Sciatic nerve (tissue), 2 donors: Measurements from ENCODE around the gene AFF3. TPM values are rescaled to one million over a fixed set of nuclear protein-coding genes. Genes with fewer than 3 reads are reported as not detected.
A peak's percentile ranks its signal among the peaks of the same experiment; 100 is the strongest.
"Not testable (repeated sequence)": the region's sequence is repeated elsewhere in the genome, so short reads cannot be mapped to it uniquely, and the experiment has no call there.

Experiments
- ATAC-seq: fragments of 200-7000 bp; cut with Tn5 transposase; one replicate; pipeline ENCODE4 v1.9.1; 2020; ENCODE audit warnings: mild to moderate bottlenecking, moderate library complexity
- DNase-seq: peaks from one replicate; pipeline ENCODE4 v3.0.0-alpha.2; 2020; ENCODE audit warnings: low spot score
- intact Hi-C: fragments of 100-400 bp; cut with DNase I; formaldehyde crosslinking; loops from one replicate; pipeline ENCODE4 v1.14.2; 2022
- total RNA-seq: library from RNA; stranded (reverse); fragmentation: NEBNext Ultra II Directional; extraction: Animal tissue kit (Norgen Biotek cat#: 25700); gene quantifications from one replicate; pipeline ENCODE4 v1.2.1, GENCODE V29; 2021
- donor health status: DM: no; HTN: no; CAD: no.
- donor health status: DM: no; HTN: no; CAD: no.

Gene AFF3
- total RNA-seq, result 14.2 TPM

GRCh38 chr2:100142393-100142792 is at the start of gene AFF3:
TSS of gene AFF3 (minus strand) at chr2:100142590. CDS start at chr2:100104454, 38,136 bp downstream.
- ATAC-seq (peak; percentile 55), DNase-seq (no peak)
- intact Hi-C loops, result no loop called here

GRCh38 chr2:100189387-100189786 is 47.0 kb upstream of the AFF3 start:
- ATAC-seq (no peak), DNase-seq (no peak)
- intact Hi-C loops, result no loop called here

- intact Hi-C loops, result no loop called here
- ATAC-seq, result no peak
- DNase-seq, result no peak
Observed at GRCh38 chr2:100188326-100188725, 45.9 kb upstream of the AFF3 start.

DNA sequence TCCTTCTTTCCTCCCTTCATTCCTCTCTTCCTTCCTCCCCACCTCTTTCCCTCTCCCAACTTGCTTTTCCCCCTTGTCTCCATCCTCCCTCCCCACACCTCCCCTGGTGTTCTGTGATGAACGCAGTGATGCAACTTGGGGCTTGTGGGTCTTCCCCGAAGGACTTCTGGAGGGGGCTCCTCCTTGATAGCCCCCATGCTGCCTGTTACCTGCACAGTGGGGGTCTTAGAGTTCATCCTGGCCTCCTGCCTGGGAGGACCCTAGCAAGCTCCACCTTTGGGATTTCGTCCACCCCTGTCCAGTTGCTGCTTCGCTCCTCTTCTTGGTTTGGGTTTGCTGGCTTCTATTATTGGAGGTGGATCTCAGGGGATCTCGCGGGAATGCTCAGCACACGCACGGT is 43.7 kb upstream of the AFF3 start:
- ATAC-seq (no peak), DNase-seq (no peak)
- intact Hi-C loops, result no loop called here

GRCh38 chr2:100185516-100185915 is 43.1 kb upstream of the AFF3 start:
- no peak for ATAC-seq
- DNase-seq, result no peak
- intact Hi-C loops, result no loop called here

GRCh38 chr2:100185105-100185504 is 42.7 kb upstream of the AFF3 start:
- ATAC-seq, result no peak
- DNase-seq, result no peak
- intact Hi-C loops, result no loop called here

- ATAC-seq, result peak; percentile 87
- intact Hi-C loops, result no loop called here
- no peak for DNase-seq
Observed at GRCh38 chr2:100184055-100184737, 41.8 kb upstream of the AFF3 start.

DNA sequence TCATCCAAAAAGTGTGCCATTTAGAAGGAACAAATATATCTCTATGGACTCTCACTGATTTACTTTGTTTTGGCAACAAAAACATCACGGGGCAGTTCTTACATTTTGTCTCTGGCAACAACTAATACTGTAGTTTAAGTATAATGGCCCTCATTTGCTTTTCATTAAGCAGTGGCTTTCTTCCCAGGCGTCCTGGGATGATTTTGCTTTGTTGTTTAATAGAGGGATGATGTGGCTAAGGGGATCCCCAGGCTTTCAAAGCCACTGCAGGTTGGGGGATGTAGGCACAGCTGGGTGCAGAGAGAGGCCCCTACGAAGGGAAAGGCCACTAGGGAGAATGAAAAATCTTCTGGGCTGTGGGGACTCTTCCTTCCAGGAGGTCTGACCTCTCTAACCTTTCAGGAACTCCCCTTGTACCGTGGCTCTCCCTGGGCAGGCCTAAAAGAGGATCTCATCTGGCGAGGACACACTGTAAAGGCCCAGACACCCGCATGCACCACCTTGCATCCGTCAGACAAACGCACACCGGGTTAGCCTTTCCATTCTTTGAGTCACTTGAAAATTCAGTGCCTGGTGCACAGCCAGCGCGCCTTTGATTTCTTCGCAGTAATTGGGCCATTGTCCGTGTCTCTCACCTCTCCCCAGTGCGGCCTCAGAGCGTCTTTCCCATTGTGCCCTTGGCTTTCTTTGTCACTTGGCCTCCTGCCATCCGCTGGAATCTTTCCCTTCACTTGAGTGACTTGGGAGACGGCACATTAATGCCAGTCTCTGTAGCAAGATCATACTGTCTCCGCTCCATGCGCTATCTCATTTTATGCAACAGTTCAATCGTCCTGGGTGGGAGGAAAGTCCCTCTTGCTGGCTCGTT is 40.3 kb upstream of the AFF3 start:
- intact Hi-C loops, result no loop called here
- no peak for DNase-seq
- no peak for ATAC-seq

DNA sequence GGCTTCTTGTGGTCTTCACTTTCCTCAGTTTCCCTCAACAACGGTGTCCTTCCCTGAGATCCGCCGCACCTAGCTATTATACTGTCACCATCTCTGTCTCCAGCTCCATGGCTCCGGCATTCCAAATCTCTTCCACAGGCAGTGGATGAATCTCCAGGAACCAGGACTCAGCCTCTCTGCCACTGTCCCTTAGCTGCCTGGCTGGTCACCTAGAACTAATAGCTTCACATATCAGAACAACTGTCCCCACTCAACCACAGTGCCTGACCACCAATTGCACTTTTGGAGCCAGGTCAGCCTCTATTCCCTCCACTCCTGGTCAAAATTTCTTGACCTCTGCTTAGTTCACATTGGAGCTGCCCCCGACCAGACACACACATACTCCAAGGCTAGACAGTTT is 38.1 kb upstream of the AFF3 start:
- intact Hi-C loops, result no loop called here
- DNase-seq, result no peak
- ATAC-seq, result no peak

GRCh38 chr2:100179806-100180205 is 37.4 kb upstream of the AFF3 start:
- ATAC-seq (no peak), DNase-seq (no peak)
- intact Hi-C loops, result no loop called here

- intact Hi-C loops, result no loop called here
- DNase-seq (no peak), ATAC-seq (no peak)
Observed at GRCh38 chr2:100178864-100179263, 36.5 kb upstream of the AFF3 start.

DNA sequence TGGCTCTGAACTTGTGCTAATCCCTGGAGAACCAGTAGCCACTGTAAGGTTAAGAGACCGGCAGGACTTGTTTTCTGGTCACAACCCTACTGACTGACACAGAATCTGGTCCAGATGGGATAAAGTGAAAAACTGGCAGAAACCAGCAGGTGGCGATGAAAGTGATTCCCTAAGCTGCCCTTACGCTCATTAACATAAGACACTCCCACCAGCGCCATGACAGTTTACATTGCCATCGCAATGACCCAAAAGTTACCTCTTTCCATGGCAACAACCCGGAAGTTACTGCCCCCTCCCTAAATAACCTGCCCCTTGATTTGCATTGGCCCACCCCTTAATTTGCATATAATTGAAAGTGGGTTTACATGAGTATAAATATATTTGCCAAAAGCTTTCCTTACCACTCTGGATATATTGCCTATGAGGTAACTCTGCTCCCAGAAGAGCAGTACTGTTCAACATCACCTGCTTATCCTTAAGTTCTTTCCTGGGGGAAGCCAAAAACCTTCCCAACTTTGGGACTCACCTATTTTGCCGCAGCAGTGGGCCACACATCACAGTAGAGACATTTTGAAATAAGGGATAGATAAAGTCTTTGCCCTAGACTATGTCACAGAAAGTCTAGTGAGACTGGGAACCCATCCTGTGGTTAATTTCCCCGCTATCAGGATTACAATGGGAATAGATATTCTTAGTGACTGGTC is 35.8 kb upstream of the AFF3 start:
- DNase-seq (no peak), ATAC-seq (no peak)
- intact Hi-C loops, result no loop called here

DNA sequence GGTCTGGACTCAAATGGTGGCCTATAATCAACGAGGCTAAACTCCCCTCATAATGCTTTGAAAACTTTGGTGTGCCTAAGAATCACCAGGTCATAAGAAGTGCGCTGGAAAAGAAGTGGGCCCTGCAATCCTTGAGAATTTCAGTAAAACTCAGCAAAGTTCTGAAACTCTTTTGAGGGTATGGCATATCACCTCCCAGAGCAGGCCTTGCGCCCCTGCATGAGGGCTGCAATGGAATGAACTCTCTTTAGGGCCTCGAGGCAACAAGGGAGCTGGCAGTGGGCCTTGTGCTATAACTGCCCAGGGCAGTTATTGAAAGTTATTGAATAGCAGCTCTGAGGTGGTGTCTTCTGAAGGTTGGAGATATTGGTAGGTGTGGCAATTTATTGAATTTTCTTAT is 34.5 kb upstream of the AFF3 start:
- no peak for ATAC-seq
- DNase-seq, result no peak
- intact Hi-C loops, result no loop called here

DNA sequence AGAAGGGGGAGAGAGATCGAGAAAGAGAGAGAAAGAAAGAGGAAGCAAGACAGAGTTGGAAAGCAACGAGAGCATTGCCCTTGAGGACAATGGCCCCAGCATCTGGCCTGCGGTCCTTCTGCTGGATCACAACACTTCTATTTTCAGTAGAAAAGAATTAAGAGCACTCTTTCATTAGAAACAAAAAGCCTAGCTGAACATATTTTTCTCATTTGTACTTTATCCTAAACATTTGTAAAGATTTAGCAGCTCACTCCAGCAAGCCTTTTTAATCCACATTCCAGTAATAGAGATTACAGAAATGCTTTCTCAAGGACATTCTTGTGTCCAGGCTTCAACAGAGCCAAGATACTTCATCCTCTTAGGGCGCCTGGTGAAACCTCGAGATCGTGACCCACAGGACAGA is 31.6 kb upstream of the AFF3 start:
- DNase-seq (no peak), ATAC-seq (no peak)
- intact Hi-C loops, result no loop called here

DNA sequence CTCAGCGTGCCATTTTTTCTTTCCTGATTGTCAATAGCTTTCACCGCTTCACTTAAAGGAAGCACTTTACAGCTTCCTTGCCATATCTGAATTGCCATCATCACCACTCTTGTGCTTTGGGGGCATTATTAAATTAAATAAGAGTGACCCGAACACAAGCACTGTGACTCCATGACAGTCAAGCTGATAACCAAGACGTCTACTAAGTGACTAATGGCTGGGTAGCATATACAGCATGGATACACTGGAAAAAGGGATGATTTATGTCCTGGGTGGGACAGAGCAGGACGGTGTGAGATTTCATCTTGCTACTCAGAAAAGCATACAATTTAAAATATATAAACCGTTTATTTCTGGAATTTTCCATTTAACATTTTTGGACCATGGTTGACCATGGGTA is 24.3 kb upstream of the AFF3 start:
- no peak for ATAC-seq
- DNase-seq, result no peak
- intact Hi-C loops, result no loop called here

GRCh38 chr2:100163605-100164004 is 21.2 kb upstream of the AFF3 start:
- DNase-seq (no peak), ATAC-seq (no peak)
- intact Hi-C loops, result no loop called here

GRCh38 chr2:100161945-100162620 is 19.7 kb upstream of the AFF3 start:
- DNase-seq, result no peak
- intact Hi-C loops, result no loop called here
- no peak for ATAC-seq

GRCh38 chr2:100160396-100160795 is 18.0 kb upstream of the AFF3 start:
- no peak for DNase-seq

GRCh38 chr2:100151832-100152231 is 9.4 kb upstream of the AFF3 start:
- ATAC-seq, intact Hi-C loops, DNase-seq: not testable (repeated sequence)

More at GRCh38 chr2:100160396-100160795, 18.0 kb upstream of the AFF3 start:
- ATAC-seq, result no peak
- intact Hi-C loops, result no loop called here
